ENCODE measurements around the gene BMX. TPM values are rescaled to one million over a fixed set of nuclear protein-coding genes. Genes with fewer than 3 reads are reported as not detected.

Gene BMX
- polyA plus RNA-seq, 3 donors, result 0.49 to 3.3 (median 2.8) TPM

Other genes starting within 250 kb of the BMX start
- gene ASB9, start 230.7 kb upstream of the BMX start, polyA plus RNA-seq, result 10 to 100 TPM in 1 of 3 donors, 1 to 10 TPM in 2; 2.3 to 13.2 (median 3.9) TPM
- under 1 TPM in 2 of 3 donors, not detected in 1; 0.05 to 0.28 TPM for gene ASB11, start 185.2 kb upstream of the BMX start, polyA plus RNA-seq
- gene PIGA, start 165.3 kb upstream of the BMX start, polyA plus RNA-seq, result 10 to 100 TPM in 1 of 3 donors, 1 to 10 TPM in 2; 6.5 to 14.2 (median 6.9) TPM
- 10 to 100 TPM in 1 of 3 donors, 1 to 10 TPM in 1, under 1 TPM in 1; 0.46 to 16.8 (median 7.6) TPM for gene VEGFD, start 116.4 kb upstream of the BMX start, polyA plus RNA-seq
- gene PIR, start 7.5 kb upstream of the BMX start, polyA plus RNA-seq, result 10 to 100 TPM in 2 of 3 donors, 1 to 10 TPM in 1; 2.3 to 29.9 (median 18.9) TPM
- gene ACE2, start 100.2 kb downstream of the BMX start, polyA plus RNA-seq, result 10 to 100 TPM in 1 of 3 donors, 1 to 10 TPM in 2; 1.7 to 14.4 (median 3.7) TPM
- gene CLTRN, start 164.0 kb downstream of the BMX start, polyA plus RNA-seq, result 1 to 10 TPM in 1 of 3 donors, under 1 TPM in 2; 0.51 to 1.6 (median 0.79) TPM
- 10 to 100 TPM in 1 of 3 donors, 1 to 10 TPM in 2; 1.8 to 11.2 (median 7.4) TPM for gene CA5B, start 237.5 kb downstream of the BMX start, polyA plus RNA-seq